CD8-positive, alpha-beta memory T cell (primary cell): ENCODE measurements around the gene DNMT3L. TPM values are rescaled to one million over a fixed set of nuclear protein-coding genes. Genes with fewer than 3 reads are reported as not detected.

Experiments
- CTCF ChIA-PET: fragments of 350-600 bp; sonication (Branson Sonifier 250); formaldehyde crosslinking; loops from one replicate; lab custom pipeline; 2021; ENCODE audit warnings: antibody characterized with exemption; lab: Charles Lee
- POLR2A ChIA-PET: fragments of 350-600 bp; sonication (Branson Sonifier 250); formaldehyde crosslinking; loops from one replicate; lab custom pipeline; 2021; ENCODE audit warnings: antibody characterized with exemption; lab: Charles Lee
- DNase-seq, 5 donors: peaks; one replicate each; pipeline versions ENCODE4 v3.0.0 to v3.0.0-alpha.2; 2020 to 2022; ENCODE audit warnings: mixed read lengths in 1 of 5
- H3K27ac ChIP-seq: one replicate; pipeline ENCODE4 v1.7.0; 2013; ENCODE audit warnings: low read depth, mild to moderate bottlenecking, low read length, moderate library complexity
- H3K27me3 ChIP-seq: 2 replicates; pipeline ENCODE4 v1.7.0; 2013; ENCODE audit warnings: low read length, mild to moderate bottlenecking; ENCODE audit not compliant: insufficient read depth, poor library complexity, severe bottlenecking
- H3K36me3 ChIP-seq: 2 replicates; pipeline ENCODE4 v1.7.0; 2013; ENCODE audit warnings: mild to moderate bottlenecking, low read length, moderate library complexity; ENCODE audit not compliant: insufficient read depth
- H3K4me1 ChIP-seq: 2 replicates; pipeline ENCODE4 v1.7.0; 2013; ENCODE audit warnings: mild to moderate bottlenecking, low read length, moderate library complexity; ENCODE audit not compliant: insufficient read depth
- H3K4me3 ChIP-seq: 2 replicates; pipeline ENCODE4 v1.7.0; 2013; ENCODE audit warnings: mild to moderate bottlenecking, low read length
- H3K9me3 ChIP-seq: 2 replicates; pipeline ENCODE4 v1.7.0; 2013; ENCODE audit warnings: mild to moderate bottlenecking, low read length
- H3K27ac Mint-ChIP-seq, 8 donors: one replicate each; pipeline ENCODE4 v1.8.0; 2020 to 2021; ENCODE audit warnings: mixed read lengths in 8 of 8, mild to moderate bottlenecking in 6 of 8, inconsistent platforms in 3 of 8, moderate library complexity in 3 of 8
- H3K27me3 Mint-ChIP-seq, 2 donors: one replicate each; pipeline ENCODE4 v1.8.0; 2020 to 2021; ENCODE audit warnings: mixed read lengths in 2 of 2, mild to moderate bottlenecking in 1 of 2, moderate library complexity in 1 of 2
- H3K36me3 Mint-ChIP-seq, 3 donors: one replicate each; pipeline ENCODE4 v1.8.0; 2020 to 2021; ENCODE audit warnings: mixed read lengths in 3 of 3, inconsistent platforms in 1 of 3, mild to moderate bottlenecking in 1 of 3
- H3K4me1 Mint-ChIP-seq, 3 donors: one replicate each; pipeline ENCODE4 v1.8.0; 2020 to 2021; ENCODE audit warnings: mixed read lengths in 3 of 3, inconsistent platforms in 1 of 3, mild to moderate bottlenecking in 1 of 3
- H3K4me3 Mint-ChIP-seq, 7 donors: one replicate each; pipeline ENCODE4 v1.8.0; 2020 to 2021; ENCODE audit warnings: mixed read lengths in 7 of 7, mild to moderate bottlenecking in 6 of 7, moderate library complexity in 4 of 7, inconsistent platforms in 2 of 7
- H3K9me3 Mint-ChIP-seq, 5 donors: one replicate each; pipeline ENCODE4 v1.8.0; 2020 to 2022; ENCODE audit warnings: mixed read lengths in 5 of 5, mild to moderate bottlenecking in 3 of 5, moderate library complexity in 2 of 5, inconsistent platforms in 1 of 5
- polyA plus RNA-seq: library from polyadenylated mRNA; unstranded; fragments of 300-500 nt; fragmentation: Illumina TruSeq; gene quantifications from one replicate; pipeline ENCODE4 v1.2.3, GENCODE V29; 2021
- total RNA-seq, 2 experiments: library from RNA; stranded (reverse); gene quantifications; one replicate each; pipeline ENCODE4 v1.2.3, GENCODE V29; 2021

Gene DNMT3L
- total and polyA plus RNA-seq, 3 experiments from 2014 or later: not detected

DNA sequence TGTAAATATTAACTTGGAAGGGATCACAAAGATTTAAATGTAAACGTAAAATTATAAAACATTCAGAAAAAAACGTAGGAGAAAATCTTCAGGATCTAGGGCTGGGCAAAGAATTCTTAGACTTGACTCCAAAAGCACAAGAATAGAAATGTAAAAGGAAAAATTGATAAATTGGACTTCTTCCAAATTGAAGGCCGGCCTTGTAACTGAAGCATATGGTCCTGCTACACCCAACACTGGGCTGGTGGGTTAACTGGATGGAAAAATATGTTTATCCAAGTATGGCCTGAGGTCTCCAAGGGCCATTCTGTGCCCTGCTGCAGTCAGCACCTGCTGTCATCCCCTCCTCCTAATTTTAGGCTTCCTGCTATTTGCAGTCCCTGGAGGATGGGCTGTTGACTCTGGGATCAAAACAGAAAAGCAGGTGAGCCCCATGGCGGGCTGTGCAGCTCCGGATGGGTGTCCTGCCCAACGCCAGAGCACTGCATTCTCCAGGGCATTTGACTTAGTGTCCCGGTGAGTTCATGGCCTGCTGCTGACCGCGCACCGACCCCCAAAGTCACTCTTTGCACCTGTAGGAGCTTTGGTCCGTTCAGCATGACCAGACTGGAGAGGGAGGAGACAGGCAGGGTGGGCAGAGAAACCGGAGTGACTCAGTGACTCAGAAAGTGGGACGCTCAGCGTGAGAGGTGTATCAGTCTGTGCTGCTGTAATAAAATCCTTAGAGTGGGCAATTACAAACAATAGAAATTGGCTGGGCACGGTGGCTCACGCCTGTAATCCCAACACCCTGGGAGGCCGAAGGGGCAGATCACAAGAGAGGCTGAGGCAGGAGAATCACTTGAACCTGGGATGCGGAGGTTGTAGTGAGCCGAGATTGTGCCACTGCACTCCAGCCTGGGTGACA is 17.9 kb upstream of the DNMT3L start:
- H3K27me3 ChIP-seq: no peaks in the 10 kb centered on the region
- no peaks in the 10 kb centered on the region for H3K4me1 Mint-ChIP-seq
- no peak for DNase-seq
- CTCF ChIA-PET: interaction anchor here (1.0 kb wide), 1 partner anchor 18 kb away, joined by 3 read pairs; no protein-coding TSS in a partner anchor
- no peaks in the 10 kb centered on the region for H3K4me1 ChIP-seq
- no peaks in the 10 kb centered on the region for H3K36me3 ChIP-seq
- no peak overlapping the region for H3K4me3 ChIP-seq
- H3K36me3 Mint-ChIP-seq: no peaks in the 10 kb centered on the region
- no peak overlapping the region for H3K4me3 Mint-ChIP-seq
- H3K27me3 Mint-ChIP-seq: peaks cover 0 to 2% of the 10 kb centered on the region in 2 donors
- no peaks in the 10 kb centered on the region for H3K9me3 Mint-ChIP-seq
- POLR2A ChIA-PET: no interaction called here
- no peak overlapping the region for H3K27ac ChIP-seq
- no peak overlapping the region for H3K27ac Mint-ChIP-seq
- H3K9me3 ChIP-seq: no peaks in the 10 kb centered on the region

DNA sequence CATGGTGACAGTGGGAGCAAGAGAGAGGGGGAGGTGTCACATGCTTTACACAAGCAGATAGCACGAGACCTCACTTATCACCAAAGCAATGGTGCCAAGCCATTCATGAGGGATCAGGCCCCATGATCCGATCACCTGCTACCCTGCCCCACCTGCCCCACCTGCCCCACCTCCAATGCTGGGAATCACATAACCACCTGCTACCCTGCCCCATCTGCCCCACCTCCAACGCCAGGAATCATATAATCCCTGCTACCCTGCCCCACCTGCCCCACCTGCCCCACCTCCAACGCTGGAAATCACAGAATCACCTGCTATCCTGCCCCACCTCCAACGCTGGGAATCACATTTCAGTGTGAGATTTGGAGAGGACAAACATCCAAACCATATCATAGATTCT is 13.3 kb upstream of the DNMT3L start:
- peaks cover 0 to 2% of the 10 kb centered on the region in 2 donors for H3K27me3 Mint-ChIP-seq
- Histone ChIP-seq H3K9me3 (no peaks in the 10 kb centered on the region), H3K4me1 (no peaks in the 10 kb centered on the region), H3K36me3 (no peaks in the 10 kb centered on the region), H3K27me3 (no peaks in the 10 kb centered on the region), H3K27ac (no peak overlapping the region), H3K4me3 (no peak overlapping the region)
- DNase-seq: no peak
- H3K4me3 Mint-ChIP-seq: no peak overlapping the region
- POLR2A ChIA-PET: no interaction called here
- no peaks in the 10 kb centered on the region for H3K4me1 Mint-ChIP-seq
- H3K9me3 Mint-ChIP-seq: no peaks in the 10 kb centered on the region
- H3K36me3 Mint-ChIP-seq: no peaks in the 10 kb centered on the region
- CTCF ChIA-PET: no interaction called here
- H3K27ac Mint-ChIP-seq: no peak overlapping the region

DNA sequence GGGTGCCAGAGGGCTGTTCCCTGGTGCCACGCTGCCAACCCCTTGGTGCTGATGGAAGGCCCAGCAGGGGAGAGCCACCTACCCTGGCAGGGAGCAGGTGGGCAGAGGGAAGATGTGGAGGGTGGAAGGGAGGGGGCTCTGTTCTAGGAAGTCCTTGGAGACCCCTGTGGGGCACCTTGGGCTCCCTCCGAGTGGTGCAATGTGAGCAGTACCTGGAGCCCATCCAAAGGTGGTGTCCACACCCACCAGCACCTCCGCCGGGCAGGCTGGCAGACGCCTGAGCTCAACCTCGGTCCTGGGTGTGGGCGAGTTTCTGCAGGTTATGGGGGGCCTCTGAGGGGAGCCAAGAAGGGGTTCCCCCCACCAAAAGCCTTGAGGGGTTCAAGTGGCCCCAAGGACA is 11.3 kb upstream of the DNMT3L start:
- H3K4me3 Mint-ChIP-seq: no peak overlapping the region
- H3K4me3 ChIP-seq: no peak overlapping the region
- H3K9me3 Mint-ChIP-seq: no peaks in the 10 kb centered on the region
- CTCF ChIA-PET: interaction anchor here (1.5 kb wide), 1 partner anchor 25 kb away, joined by 6 read pairs; no protein-coding TSS in a partner anchor
- no peak for DNase-seq
- H3K27ac Mint-ChIP-seq: no peak overlapping the region
- H3K36me3 ChIP-seq: no peaks in the 10 kb centered on the region
- H3K4me1 ChIP-seq: no peaks in the 10 kb centered on the region
- no peaks in the 10 kb centered on the region for H3K27me3 ChIP-seq
- H3K27ac ChIP-seq: no peak overlapping the region
- H3K9me3 ChIP-seq: no peaks in the 10 kb centered on the region
- H3K4me1 Mint-ChIP-seq: no peaks in the 10 kb centered on the region
- no peaks in the 10 kb centered on the region for H3K27me3 Mint-ChIP-seq
- POLR2A ChIA-PET: no interaction called here
- H3K36me3 Mint-ChIP-seq: no peaks in the 10 kb centered on the region

DNA sequence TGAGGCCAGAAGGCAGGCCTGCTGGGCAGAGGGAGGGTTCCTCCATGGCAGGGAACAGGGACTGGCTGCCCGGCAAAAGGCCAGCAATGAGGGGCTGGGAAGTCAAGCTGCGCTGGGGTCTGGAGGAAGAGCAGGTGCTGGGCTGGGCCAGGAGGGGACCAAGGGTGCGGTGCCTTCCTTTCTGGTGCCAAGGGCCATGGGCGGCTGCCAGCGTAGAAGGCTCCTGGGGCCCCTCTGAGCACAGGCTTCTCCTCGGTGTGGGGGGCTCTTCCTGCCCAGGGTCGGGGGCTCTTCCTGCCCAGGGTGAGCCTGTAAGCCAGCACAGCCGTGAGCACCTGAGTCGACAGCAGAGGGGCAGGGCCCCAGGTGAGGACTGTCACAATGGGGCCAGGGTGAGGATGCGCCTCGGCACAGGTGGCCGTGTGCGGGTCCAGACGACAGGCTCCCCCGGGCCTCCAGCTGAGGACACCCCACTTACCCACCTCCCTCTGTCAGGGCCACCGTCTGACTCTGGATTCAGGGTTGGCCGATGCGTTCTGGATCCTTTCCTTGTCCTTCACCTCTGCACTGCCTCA is 10.7 kb upstream of the DNMT3L start:
- Mint-ChIP-seq H3K4me1 (no peaks in the 10 kb centered on the region), H3K27ac (peak overlapping the region in 1 of 8 donors; percentile 66), H3K36me3 (no peaks in the 10 kb centered on the region), H3K9me3 (no peaks in the 10 kb centered on the region), H3K27me3 (no peaks in the 10 kb centered on the region), H3K4me3 (no peak overlapping the region)
- POLR2A ChIA-PET: interaction anchor here (0.6 kb wide), 1 partner anchor 20 kb away, joined by 3 read pairs; no protein-coding TSS in a partner anchor
- no peaks in the 10 kb centered on the region for H3K36me3 ChIP-seq
- CTCF ChIA-PET: interaction anchor here (1.5 kb wide), 1 partner anchor 25 kb away, joined by 6 read pairs; no protein-coding TSS in a partner anchor
- no peaks in the 10 kb centered on the region for H3K27me3 ChIP-seq
- DNase-seq: peak in 1 of 5 donors; percentile 43
- no peak overlapping the region for H3K27ac ChIP-seq
- no peak overlapping the region for H3K4me3 ChIP-seq
- no peaks in the 10 kb centered on the region for H3K4me1 ChIP-seq
- no peaks in the 10 kb centered on the region for H3K9me3 ChIP-seq

DNA sequence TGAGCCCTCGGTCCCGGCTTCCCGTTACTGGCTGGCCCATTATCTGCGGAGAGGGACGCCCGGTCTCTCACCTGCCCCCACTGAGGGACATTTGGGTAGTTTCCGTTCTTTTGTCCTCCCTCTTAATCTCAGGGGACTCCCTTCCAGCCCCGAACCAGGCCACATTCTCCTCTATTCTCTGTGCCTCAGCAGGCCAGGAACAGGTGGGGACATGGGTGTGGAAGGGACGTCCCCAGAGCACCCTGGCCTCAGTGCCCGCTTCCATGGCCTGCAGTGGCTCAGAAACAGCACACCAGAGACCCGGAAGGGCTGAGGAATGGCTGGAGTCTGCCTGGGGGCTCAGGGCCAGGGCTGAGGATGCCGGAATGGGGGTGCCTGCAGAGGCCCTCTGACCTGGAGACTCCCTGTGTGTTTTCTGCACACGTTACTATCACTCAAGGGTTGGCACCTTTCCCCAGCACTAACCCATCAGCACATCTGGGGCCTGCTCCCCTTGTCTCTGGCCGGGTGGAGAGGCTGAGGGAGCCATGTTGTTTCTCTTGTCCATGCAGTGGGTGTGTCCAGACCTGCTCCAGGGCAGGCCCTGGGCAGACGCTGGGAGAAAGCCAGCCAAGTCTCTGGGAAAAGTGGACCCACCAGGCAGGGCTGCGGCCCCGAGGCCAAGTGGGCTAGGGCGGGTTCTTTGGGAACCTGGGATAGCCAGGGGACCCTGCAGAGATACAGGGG is 10.0 kb upstream of the DNMT3L start:
- Mint-ChIP-seq H3K36me3 (no peaks in the 10 kb centered on the region), H3K27me3 (no peaks in the 10 kb centered on the region), H3K4me1 (no peaks in the 10 kb centered on the region), H3K9me3 (no peaks in the 10 kb centered on the region), H3K4me3 (no peak overlapping the region), H3K27ac (peak overlapping the region in 1 of 8 donors; percentile 66)
- no peak overlapping the region for H3K27ac ChIP-seq
- POLR2A ChIA-PET: interaction anchor here (0.7 kb wide), 1 partner anchor 24 kb away, joined by 8 read pairs; no protein-coding TSS in a partner anchor
- H3K4me1 ChIP-seq: no peaks in the 10 kb centered on the region
- no peaks in the 10 kb centered on the region for H3K27me3 ChIP-seq
- H3K9me3 ChIP-seq: no peaks in the 10 kb centered on the region
- no peak for DNase-seq
- CTCF ChIA-PET: interaction anchor here (1.5 kb wide), 1 partner anchor 26 kb away, joined by 6 read pairs; no protein-coding TSS in a partner anchor
- no peaks in the 10 kb centered on the region for H3K36me3 ChIP-seq
- no peak overlapping the region for H3K4me3 ChIP-seq

DNA sequence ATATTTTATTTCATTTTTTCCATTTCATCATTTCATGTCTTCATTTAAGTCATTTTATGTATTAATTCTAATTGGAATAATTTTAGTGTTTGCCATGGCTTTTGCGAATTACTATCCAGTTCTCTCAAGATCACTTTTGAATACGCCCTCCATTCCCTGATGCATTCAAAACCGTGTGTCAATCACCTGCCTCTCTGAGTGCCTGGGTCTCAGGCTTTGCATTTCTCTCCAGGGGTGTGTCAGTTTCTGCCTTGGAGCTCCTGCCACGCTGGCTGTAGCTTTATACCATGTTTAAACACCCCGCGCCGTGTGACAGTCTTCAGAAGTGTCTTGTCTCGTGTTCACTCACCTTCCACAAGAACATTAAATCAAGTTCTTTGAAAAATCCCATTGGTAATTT is 7.4 kb upstream of the DNMT3L start:
- Histone ChIP-seq H3K27me3 (no peaks in the 10 kb centered on the region), H3K4me1 (no peaks in the 10 kb centered on the region), H3K27ac (no peak overlapping the region), H3K9me3 (no peaks in the 10 kb centered on the region), H3K36me3 (no peaks in the 10 kb centered on the region), H3K4me3 (no peak overlapping the region)
- no peaks in the 10 kb centered on the region for H3K27me3 Mint-ChIP-seq
- H3K36me3 Mint-ChIP-seq: no peaks in the 10 kb centered on the region
- no peak for DNase-seq
- H3K27ac Mint-ChIP-seq: no peak overlapping the region
- H3K4me1 Mint-ChIP-seq: no peaks in the 10 kb centered on the region
- ChIA-PET POLR2A (no interaction called here), CTCF (no interaction called here)
- H3K4me3 Mint-ChIP-seq: no peak overlapping the region
- no peaks in the 10 kb centered on the region for H3K9me3 Mint-ChIP-seq

DNA sequence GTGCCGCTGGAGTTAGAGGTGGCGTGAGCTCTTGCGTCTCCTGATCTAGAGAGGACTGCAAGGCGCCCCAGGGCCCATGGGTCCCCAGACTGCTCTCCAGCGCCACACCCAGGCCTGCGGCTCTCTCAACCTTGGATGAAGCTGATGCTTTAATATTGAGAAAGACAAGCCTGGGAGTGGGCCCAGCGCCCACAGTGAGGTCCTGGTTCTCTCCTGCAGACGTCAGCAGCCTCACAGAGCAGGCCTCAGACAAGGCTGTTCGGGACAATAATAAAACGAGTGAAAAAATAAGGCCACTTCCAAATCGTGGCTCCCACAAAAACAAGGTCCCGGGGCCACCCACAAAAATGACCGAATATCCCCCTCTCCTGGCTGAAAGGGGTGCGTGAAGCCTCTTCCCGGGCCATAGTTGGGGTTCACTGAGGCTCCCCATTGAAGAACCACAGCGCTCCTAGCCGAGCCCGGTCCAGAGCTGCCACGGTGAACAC is 6.0 kb upstream of the DNMT3L start:
- Histone ChIP-seq H3K4me3 (no peak overlapping the region), H3K9me3 (no peaks in the 10 kb centered on the region), H3K27me3 (no peaks in the 10 kb centered on the region), H3K4me1 (no peaks in the 10 kb centered on the region), H3K27ac (no peak overlapping the region), H3K36me3 (no peaks in the 10 kb centered on the region)
- H3K4me3 Mint-ChIP-seq: no peak overlapping the region
- no peaks in the 10 kb centered on the region for H3K27me3 Mint-ChIP-seq
- H3K27ac Mint-ChIP-seq: no peak overlapping the region
- CTCF ChIA-PET: interaction anchor here (1.3 to 1.6 kb wide), 2 partner anchors 9 to 30 kb away, joined by 3 to 7 read pairs; no protein-coding TSS in a partner anchor
- no peaks in the 10 kb centered on the region for H3K9me3 Mint-ChIP-seq
- DNase-seq: peak in 4 of 5 donors; percentile 15 to 56 (median 16)
- no peaks in the 10 kb centered on the region for H3K36me3 Mint-ChIP-seq
- H3K4me1 Mint-ChIP-seq: no peaks in the 10 kb centered on the region
- POLR2A ChIA-PET: no interaction called here
